GM18526 (cell line): ENCODE measurements around the gene OR2A12.

Source experiments
- POLR2A ChIP-seq: IDR thresholded peaks from 3 replicates; pipeline ENCODE4 v1.6.1; 2011; ENCODE audit not compliant: insufficient read length; ENCODE audit errors: extremely low read depth

Gene OR2A12, protein sequence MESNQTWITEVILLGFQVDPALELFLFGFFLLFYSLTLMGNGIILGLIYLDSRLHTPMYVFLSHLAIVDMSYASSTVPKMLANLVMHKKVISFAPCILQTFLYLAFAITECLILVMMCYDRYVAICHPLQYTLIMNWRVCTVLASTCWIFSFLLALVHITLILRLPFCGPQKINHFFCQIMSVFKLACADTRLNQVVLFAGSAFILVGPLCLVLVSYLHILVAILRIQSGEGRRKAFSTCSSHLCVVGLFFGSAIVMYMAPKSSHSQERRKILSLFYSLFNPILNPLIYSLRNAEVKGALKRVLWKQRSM

DNA sequence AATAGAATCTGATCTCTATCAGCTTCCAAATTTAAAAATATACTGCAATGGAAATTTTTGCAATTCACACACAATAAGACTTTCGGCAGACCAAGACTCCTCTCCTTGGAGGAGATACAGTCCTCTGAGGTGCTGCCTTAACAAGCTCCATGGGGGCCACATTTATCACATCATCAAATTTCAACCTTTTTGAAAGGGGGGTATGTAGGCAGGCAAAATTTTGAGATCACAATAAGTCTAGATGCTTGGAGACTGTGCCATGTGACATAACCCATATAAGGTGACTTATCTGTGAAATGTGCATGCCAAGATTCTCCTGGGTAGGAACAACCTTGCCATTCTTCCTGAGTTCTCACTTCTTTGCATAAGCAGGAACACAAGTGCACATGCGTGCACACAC lies at the start of gene OR2A12:
OR2A12 (plus strand) TSS at position 301 of the 400 bp plus-strand sequence. CDS start 8,830 bp downstream, outside the sequence.
- TF ChIP-seq POLR2A: no peak

DNA sequence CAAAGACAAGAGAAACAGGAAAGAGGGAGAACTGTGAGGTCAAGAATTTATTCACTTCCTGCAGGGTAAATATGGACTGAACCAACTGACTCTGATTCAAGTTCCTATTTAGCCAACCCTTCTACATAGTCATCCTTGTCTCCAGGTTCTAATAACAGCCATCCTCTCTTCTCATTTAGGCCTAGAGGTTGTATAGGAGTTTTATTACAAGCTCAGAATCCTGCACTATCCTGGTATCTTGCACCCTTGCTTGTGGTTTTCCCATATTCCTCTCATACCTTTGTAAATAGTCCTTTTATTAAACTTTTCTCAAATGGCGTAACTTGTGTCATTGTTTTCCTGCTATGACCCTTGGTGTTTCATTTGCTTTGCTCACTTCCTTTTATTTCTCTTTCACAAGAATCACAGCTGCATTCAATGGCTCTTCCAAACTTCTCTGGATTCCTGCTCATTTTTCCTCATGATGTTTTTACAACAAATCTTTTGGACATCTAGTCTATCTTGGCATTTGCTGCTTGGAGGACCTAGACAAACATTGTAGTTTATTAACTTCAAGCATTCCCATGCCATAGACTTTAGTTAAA lies 49.7 kb upstream of the OR2A12 start:
- no peak for TF ChIP-seq POLR2A

DNA sequence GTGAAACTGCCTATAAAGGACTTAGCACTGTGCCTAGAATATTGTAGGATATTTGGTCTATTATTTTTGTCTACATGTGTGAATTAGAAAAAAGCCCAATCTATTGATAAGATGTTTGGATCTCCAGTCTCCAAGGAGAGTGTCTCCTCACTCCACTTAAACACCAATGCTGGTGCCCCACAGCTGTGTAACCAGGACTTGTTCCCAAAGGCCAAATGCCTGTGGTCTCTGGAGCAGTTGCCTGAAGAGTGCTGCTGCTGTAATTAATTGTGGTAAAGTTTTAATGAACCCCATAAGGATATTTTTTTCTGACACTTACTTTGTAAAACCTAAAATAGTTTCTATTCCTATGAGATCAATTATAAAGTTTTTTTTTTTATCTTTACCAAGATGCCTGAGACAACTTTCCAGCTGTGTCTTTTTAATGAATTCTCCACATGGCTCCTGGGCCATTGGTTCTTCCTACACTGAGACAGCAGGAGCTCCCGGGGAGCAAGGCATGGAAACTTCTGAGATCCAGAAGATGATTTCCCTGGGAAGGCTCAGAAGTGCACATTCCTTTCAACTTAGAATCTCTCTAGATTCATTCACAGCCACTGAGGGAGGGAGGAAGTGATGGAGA lies 48.6 kb upstream of the OR2A12 start:
- TF ChIP-seq POLR2A: no peak

DNA sequence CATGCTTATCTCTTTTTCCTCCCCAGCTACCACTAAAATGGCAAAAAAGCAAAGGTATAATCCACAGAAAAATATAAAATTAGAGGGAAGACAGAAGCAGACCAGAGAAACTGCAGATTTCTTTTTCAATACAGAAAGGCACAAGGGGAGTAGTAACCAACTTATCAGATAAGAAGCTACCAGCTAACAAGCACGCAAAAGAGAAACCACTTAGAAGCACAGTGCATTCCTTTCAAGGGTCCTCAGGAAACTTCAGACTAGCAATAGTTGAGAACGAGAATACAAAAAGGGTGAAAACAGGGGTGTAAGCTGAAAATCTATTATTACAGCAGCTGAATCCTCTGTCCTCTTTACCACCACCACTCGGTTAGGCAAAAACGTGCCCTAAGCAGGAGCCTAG lies 47.2 kb upstream of the OR2A12 start:
- TF ChIP-seq POLR2A: no peak

DNA sequence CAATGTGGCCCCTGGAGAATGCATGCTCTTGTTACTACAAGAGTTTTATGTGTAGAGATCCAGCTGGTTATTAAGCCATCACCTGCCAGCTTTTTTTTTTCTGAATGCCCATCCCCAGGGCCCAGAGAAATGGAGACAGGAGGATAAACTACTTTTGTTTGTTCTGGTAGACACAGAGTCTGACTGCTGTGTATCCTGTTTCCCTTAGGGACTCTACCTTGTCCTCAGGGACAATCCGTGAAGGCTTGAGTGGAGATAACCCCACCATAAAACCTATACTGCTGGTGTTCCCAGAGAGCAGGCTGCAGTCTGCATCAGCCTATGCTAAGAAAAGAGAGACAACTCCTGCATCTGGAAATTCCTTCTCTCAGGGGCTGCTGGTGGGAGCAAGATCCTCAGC lies 37.4 kb upstream of the OR2A12 start, which contains the start of gene OR2A5:
OR2A5 (plus strand) TSS at position 301 of the 400 bp plus-strand sequence. CDS start 1,454 bp downstream, outside the sequence.
- TF ChIP-seq POLR2A: no peak

DNA sequence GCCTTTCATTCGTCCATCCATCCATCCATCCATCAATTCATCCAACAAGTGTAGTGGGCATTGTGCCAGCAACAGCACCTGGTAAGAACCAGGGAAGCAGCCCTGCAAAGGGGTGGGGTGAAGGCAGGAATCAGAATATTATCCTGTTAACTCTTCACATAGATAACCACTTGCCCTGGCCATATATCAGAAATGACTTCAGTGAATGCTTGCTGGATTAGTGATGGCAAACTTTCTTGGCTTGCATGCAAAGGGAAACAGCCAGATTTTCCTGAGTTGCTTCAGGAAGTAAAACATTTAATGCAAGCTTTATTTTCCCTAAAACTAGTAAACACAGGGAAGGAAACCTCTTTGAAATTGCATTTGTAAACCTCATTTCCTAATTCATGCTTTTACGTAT lies 36.6 kb upstream of the OR2A12 start:
- TF ChIP-seq POLR2A: no peak

DNA sequence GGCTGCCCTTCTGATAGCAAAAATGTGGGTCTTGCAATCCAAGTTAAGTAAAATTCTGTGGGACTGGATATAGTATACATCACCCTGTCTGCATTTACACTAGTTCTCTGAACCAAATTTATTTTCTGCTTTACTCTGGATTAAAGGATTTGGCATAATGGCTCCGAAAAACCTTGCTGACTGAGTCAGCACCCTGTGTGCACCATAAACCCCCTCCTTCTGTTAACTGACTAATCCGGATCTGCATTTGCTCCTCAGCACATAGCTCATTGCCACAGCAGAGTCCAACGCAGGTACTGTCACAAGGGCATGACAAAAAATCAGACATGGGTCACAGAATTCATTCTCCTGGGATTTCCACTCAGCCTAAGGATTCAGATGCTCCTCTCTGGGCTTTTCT lies 36.0 kb upstream of the OR2A12 start:
- no peak for TF ChIP-seq POLR2A

DNA sequence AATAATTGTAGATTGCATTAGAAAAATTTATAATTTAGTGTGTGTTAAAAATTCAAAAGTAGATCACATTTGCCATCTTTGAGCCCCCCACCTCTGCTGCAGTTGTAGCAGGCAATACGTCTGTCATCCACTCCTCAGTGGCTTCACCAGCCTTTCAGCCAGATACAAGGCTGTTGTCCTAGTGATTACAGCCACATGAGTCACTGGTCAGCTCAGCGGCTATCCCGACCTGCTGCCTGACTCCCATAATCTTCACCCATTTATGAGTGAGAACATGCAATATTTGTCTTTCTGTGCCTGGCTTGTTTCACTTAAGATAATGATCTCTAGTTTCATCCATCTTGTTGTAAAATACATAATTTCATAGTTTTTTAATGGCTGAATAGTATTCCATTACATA lies 28.1 kb upstream of the OR2A12 start:
- no peak for TF ChIP-seq POLR2A

DNA sequence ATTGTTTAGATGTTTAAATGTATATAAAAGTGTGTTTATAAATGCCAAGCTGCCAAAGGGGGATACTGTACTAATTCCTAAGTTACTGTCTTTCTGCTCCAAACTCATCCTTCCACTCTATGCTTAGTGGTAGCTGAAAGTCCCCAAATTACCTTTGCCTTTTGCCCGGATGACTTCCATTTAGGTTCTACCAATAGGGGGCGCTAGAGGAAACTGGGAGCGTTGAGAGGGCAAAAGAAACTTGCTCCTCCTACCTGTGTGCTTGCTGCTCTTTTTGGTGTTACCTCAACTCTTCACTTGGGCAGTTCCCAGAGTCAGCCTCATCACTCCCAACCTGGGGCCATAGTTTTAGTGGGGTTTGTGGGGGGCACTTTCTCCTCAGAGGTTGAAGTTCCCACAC lies 22.4 kb upstream of the OR2A12 start:
- no peak for TF ChIP-seq POLR2A

DNA sequence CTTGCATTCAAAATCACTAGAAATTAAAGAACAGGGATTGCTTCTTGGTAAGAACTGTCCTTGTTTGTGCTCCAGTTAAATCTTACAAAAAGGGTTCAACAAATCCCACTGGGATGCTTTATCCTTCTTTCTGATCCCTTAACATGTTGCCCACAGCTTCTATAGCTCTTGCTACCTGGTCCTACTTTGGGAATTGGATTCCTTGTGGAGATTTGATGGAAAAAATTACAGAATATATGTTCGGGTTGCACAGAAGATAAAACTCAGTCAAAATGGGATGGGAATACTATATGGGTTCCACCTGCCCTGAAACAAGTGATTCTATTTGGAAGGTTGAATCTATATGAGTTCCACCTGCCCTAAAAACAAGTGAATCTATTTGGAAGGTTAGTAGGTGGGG lies 16.6 kb upstream of the OR2A12 start, which contains the start of gene OR2A25:
OR2A25 (plus strand) TSS at position 301 of the 400 bp plus-strand sequence. CDS start 4,409 bp downstream, outside the sequence.
- no peak for TF ChIP-seq POLR2A

DNA sequence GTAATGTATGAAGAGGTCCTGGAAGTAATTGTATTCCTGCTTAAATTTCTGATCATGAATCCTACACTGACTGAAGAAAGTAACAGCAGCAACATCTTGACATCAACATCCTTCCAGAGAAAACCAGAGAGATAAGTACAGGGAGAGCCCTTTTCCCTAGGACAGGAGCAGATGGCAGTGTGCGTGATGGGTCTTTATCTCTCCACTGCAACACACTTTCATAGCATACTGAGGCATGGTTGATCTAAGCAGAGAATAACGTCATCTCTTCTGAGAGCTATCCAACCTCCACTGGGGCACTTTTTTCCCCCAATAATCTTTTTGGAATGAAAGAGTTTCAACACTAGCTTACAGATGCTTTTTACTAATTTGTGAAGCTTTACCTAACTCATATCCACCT lies 16.1 kb upstream of the OR2A12 start:
- no peak for TF ChIP-seq POLR2A

DNA sequence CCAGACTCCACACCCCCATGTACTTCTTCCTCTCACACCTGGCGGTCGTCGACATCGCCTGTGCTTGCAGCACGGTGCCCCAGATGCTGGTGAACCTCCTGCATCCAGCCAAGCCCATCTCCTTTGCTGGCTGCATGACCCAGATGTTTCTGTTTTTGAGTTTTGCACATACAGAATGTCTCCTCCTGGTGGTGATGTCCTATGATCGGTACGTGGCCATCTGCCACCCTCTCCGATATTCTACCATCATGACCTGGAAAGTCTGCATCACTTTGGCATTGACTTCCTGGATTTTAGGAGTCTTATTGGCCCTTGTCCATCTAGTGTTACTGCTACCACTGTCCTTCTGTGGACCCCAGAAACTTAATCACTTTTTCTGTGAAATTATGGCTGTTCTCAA lies 11.7 kb upstream of the OR2A12 start:
- no peak for TF ChIP-seq POLR2A

DNA sequence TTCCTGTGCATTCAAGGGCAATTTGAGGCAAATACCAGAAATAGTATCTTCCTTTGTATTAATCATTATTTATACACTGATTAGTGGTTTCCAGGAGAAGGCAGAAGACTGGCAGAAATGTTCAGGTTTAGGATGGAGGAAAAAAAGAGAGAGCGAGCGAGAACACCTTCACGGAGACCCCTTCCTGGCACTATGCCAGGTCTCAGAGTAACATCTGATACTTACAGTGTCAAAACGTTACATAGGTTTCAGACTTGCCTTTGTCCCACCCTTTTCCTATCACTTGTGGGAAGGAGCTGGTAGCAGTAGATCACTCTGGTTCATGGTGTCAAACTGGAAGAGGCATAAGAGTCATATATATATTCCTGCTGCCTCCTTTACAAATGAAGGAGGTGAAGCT lies 652 bp downstream of the OR2A12 start:
- TF ChIP-seq POLR2A: no peak

DNA sequence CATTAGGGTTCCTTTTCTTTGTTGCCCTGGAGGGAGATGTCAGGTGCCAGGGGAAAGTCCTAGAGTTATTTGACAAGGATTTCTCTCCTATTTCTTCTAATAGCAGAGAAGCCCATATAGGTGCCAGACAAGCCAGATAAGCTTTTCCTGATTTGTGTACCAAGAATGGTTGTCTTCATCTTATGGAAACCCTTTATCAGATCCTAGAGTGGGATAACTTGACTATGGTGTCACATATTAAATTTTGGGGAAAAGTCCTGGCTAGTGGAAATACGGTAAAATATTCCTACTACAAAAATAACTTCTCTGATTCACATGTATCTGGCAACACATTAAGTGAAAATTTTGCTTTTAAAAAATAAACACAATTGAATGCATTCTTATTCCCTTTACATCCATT lies 1.2 kb downstream of the OR2A12 start:
- TF ChIP-seq POLR2A: no peak

DNA sequence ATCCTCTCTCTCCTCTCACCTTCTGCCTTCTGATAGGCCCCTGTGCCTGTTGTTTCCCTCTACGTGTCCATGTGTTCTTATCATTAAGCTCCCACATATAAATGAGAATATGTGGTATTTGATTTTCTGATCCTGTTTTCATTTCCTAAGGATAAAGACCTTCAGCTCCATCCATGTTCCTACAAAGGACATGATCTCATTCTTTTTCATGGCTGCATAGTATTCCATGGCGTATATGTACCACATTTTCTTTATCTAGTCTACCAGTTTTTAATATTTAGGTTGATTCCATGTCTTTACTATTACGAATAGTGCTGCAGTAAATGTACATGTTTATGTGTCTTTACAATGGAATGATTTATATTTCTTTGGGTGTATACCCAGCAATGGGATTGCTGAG lies 4.6 kb downstream of the OR2A12 start:
- TF ChIP-seq POLR2A: no peak

DNA sequence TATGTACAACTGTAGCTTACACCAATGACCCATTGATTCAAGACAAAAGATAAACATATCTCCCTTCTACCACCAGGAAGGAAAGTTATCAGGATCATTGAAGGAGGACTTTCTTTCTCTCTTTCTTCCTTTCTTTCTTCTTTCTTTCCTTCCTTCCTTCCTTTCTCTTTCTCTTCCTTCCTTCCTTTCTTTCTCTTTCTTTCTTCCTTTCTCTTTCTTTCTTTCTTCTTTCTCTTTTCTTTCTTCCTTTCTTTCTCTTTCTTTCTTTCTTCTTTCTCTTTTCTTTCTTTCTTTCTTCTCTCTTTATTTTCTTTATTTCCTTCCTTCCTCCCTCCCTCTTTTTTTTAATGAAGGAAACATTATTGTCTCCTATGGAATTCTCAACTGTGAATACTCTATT lies 12.7 kb downstream of the OR2A12 start:
- no peak for TF ChIP-seq POLR2A

DNA sequence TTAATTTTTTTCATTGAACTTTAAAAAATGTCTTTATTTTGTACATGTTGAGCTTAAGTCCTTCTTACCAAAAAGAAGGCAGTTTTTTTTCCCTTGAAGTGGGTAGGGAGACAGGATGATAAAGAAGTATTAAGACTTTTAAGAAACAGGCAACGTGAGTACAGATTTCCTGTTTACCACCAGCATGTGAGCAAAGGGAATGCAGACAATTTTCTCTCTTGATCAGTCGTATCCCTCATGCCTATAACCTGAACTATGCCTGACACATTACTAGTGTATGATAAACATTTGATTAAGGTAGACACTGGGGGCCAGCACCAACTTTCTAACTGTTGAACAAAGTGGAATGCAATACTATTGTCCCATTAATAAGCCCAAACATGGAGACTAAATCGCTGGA lies 14.5 kb downstream of the OR2A12 start:
- no peak for TF ChIP-seq POLR2A

DNA sequence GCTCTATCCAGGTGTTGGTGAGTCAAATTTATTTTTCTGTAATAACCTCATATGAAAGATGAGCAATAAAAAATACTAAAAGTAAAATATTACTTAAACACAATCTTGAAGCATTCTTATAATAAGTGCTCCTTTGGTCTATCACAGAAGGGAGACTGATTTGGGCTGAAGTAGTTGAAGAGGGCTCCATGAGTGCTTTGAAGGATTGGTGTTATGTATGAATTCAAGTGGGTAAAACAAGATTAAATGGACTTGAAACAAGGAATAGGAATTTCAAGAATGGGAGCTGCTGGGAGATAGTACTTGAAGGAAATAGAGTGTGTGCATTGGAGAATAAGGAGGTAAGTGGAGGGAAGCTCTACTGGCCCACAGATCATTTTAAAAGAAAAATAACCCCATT lies 16.0 kb downstream of the OR2A12 start:
- TF ChIP-seq POLR2A: no peak
